ENCODE results near the gene FTMT.
"Not testable (repeated sequence)": the region's sequence is repeated elsewhere in the genome, so short reads cannot be mapped to it uniquely, and the experiment has no call there.

Gene FTMT

DNA sequence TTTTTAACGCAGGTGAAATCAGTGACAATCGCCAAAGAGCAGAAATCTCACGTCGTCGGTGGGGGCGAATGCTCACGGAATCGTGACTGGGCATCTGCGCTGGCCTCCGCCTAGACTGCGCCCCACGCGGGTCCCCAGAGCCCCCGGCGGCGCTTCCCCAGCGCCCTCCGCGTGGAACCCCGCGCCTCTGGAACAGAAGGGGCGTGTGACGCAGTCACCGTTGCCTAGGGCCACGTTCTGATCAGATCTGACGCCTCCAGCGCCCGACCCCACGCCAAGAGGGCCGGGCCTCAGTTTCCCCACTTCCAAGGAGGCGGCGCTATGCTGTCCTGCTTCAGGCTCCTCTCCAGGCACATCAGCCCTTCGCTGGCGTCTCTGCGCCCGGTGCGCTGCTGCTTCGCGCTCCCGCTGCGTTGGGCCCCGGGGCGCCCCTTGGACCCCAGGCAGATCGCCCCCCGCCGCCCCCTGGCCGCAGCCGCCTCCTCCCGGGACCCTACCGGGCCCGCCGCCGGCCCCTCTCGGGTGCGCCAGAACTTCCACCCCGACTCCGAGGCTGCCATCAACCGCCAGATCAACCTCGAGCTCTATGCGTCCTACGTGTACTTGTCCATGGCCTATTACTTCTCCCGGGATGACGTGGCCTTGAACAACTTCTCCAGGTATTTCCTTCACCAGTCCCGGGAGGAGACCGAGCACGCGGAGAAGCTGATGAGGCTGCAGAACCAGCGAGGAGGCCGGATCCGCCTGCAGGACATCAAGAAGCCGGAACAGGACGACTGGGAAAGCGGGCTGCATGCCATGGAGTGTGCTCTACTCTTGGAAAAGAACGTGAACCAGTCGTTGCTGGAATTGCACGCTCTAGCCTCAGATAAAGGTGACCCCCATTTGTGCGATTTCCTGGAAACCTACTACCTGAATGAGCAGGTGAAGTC lies at the start of gene FTMT:
Gene FTMT, plus strand, starts transcription at position 240 of the 932 bp plus-strand sequence. Its CDS starts 82 bp downstream, at position 322.
- Histone ChIP-seq H3K9me3 (ENCODE audit: control insufficient read depth in 1 of 2, low read length in 2 of 2) (peaks cover 0 to 4% of the 10 kb centered on the region in 2 donors), H3K9ac (ENCODE audit: low read depth in 1 of 2, low read length in 2 of 2) (no peak within 1 kb of the TSS), H3K36me3 (ENCODE audit: control insufficient read depth in 1 of 2, insufficient read depth in 2 of 2, low read length in 2 of 2) (no peaks in the 10 kb centered on the region), H3K27me3 (ENCODE audit: control insufficient read depth in 1 of 2, insufficient read depth in 2 of 2, low read length in 2 of 2) (no peaks in the 10 kb centered on the region), H3K4me1 (ENCODE audit: control insufficient read depth in 1 of 2, insufficient read depth in 2 of 2, low read length in 2 of 2) (no peaks in the 10 kb centered on the region), H3K27ac (ENCODE audit: low read depth, low read length) (no peak within 1 kb of the TSS), H3K4me3 (ENCODE audit: low read depth in 1 of 2, low read length in 2 of 2) (no peak within 1 kb of the TSS)

DNA sequence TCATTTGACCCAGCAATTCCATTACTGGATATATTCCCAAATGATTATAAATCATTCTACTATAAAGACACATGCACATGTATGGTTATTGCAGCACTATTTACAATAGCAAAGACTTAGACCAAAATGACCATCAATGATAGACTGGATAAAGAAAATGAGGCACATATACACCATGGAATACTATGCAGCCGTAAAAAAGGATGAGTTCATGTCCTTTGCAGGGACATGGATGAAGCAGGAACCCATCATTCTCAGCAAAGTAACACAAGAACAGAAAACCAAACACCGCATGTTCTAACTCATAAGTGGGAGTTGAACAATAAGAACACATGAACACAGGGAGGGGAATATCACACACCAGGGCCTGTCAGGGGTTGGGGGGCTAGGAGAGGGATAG lies 46.4 kb upstream of the FTMT start:
- not testable (repeated sequence) for H3K4me1 ChIP-seq (ENCODE audit: control insufficient read depth in 1 of 2, insufficient read depth in 2 of 2, low read length in 2 of 2); H3K4me3 ChIP-seq (ENCODE audit: low read depth in 1 of 2, low read length in 2 of 2); H3K9ac ChIP-seq (ENCODE audit: low read depth in 1 of 2, low read length in 2 of 2); H3K27me3 ChIP-seq (ENCODE audit: control insufficient read depth in 1 of 2, insufficient read depth in 2 of 2, low read length in 2 of 2); H3K36me3 ChIP-seq (ENCODE audit: control insufficient read depth in 1 of 2, insufficient read depth in 2 of 2, low read length in 2 of 2); H3K9me3 ChIP-seq (ENCODE audit: control insufficient read depth in 1 of 2, low read length in 2 of 2); H3K27ac ChIP-seq (ENCODE audit: low read depth, low read length)

DNA sequence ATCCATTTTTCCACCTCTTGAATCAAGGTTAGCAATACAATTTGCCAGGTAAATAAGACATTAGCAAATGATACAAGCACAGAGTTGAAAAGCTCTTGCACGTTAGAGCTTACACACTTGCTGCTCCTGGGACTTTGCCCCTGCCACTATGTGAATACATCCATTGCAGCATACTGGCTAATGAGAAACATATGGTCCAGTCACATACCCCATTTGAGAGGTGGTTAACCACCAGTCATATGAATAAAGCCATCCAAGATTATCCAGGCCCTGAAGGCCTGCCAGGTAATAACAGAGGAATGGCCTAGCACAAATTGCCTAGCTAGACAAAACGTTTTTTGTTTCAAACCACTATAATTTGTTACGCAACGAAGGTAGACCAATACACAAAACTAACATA lies 45.8 kb upstream of the FTMT start:
- Histone ChIP-seq H3K27me3 (ENCODE audit: control insufficient read depth in 1 of 2, insufficient read depth in 2 of 2, low read length in 2 of 2) (no peaks in the 10 kb centered on the region), H3K36me3 (ENCODE audit: control insufficient read depth in 1 of 2, insufficient read depth in 2 of 2, low read length in 2 of 2) (no peaks in the 10 kb centered on the region), H3K27ac (ENCODE audit: low read depth, low read length) (no peak overlapping the region), H3K4me3 (ENCODE audit: low read depth in 1 of 2, low read length in 2 of 2) (no peak overlapping the region), H3K9ac (ENCODE audit: low read depth in 1 of 2, low read length in 2 of 2) (no peak overlapping the region), H3K9me3 (ENCODE audit: control insufficient read depth in 1 of 2, low read length in 2 of 2) (no peaks in the 10 kb centered on the region), H3K4me1 (ENCODE audit: control insufficient read depth in 1 of 2, insufficient read depth in 2 of 2, low read length in 2 of 2) (no peaks in the 10 kb centered on the region)

DNA sequence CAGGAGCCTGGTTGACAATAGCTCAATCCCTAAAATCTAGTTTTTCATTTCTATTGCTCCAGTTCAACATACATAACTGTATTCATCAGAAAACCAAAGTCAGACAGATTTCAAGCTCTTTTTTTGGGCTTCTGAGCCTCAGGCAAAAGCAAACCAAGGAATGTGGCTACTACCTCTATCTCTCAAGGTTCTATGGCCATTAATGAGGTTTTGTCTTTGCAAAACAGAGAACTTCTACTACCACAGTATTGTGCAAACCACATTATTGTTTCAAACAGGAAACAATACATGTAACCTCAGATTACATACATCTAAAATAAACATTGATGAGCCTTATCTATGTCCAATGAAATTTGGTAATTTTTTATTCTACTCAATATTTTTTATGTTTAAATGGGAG lies 35.5 kb upstream of the FTMT start:
- Histone ChIP-seq H3K9ac (ENCODE audit: low read depth in 1 of 2, low read length in 2 of 2) (no peak overlapping the region), H3K27ac (ENCODE audit: low read depth, low read length) (no peak overlapping the region), H3K27me3 (ENCODE audit: control insufficient read depth in 1 of 2, insufficient read depth in 2 of 2, low read length in 2 of 2) (no peaks in the 10 kb centered on the region), H3K4me1 (ENCODE audit: control insufficient read depth in 1 of 2, insufficient read depth in 2 of 2, low read length in 2 of 2) (no peaks in the 10 kb centered on the region), H3K36me3 (ENCODE audit: control insufficient read depth in 1 of 2, insufficient read depth in 2 of 2, low read length in 2 of 2) (no peaks in the 10 kb centered on the region), H3K4me3 (ENCODE audit: low read depth in 1 of 2, low read length in 2 of 2) (no peak overlapping the region), H3K9me3 (ENCODE audit: control insufficient read depth in 1 of 2, low read length in 2 of 2) (no peaks in the 10 kb centered on the region)

DNA sequence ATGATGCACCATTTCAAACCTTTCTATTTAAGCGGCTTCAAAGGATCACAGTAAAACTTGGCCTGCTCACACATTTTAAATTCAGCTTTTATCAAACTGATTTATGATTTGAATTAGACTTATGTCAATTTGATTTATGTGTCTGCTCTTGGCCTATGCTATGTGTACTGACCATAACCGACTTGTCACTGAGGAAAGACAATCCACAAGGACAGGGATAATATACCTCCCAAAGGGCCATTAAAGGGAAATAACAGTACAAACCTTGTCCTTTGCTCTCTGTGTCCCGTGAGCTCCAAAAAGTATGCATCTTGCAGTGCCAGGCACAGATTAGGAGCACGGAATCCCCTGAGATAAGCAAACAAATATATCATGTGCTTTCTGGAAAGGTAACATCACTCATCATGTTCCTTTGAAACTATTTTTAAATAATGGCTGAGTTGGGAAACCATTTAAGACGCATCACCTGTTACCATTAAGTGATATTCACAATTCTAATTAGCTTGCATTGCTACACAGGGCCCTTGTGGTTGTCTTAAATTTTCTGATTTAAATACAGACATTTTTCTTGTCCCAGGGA lies 31.9 kb upstream of the FTMT start:
- H3K4me3 ChIP-seq (ENCODE audit: low read depth in 1 of 2, low read length in 2 of 2) = no peak overlapping the region
- H3K9me3 ChIP-seq (ENCODE audit: control insufficient read depth in 1 of 2, low read length in 2 of 2) = no peaks in the 10 kb centered on the region
- no peak overlapping the region for H3K27ac ChIP-seq (ENCODE audit: low read depth, low read length)
- H3K36me3 ChIP-seq (ENCODE audit: control insufficient read depth in 1 of 2, insufficient read depth in 2 of 2, low read length in 2 of 2) = no peaks in the 10 kb centered on the region
- H3K4me1 ChIP-seq (ENCODE audit: control insufficient read depth in 1 of 2, insufficient read depth in 2 of 2, low read length in 2 of 2) = no peaks in the 10 kb centered on the region
- no peaks in the 10 kb centered on the region for H3K27me3 ChIP-seq (ENCODE audit: control insufficient read depth in 1 of 2, insufficient read depth in 2 of 2, low read length in 2 of 2)
- H3K9ac ChIP-seq (ENCODE audit: low read depth in 1 of 2, low read length in 2 of 2) = no peak overlapping the region

DNA sequence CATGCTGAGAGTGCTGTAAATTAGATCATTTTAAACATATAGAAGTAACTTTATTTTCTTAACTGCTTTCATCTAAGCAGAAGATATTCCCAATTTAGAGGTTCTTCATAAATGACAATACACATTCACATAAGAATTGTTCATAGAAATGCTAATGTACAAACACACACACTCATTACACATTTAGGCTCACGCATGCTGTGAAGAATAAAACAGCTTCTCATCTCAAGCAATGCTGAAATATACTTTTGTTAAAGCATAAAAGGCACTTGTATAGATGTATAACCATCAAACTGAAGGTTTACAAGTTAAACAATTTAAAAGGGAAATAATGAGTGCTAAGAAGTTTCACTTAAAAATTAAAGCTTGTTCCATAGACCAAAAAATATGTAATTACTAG lies 18.1 kb upstream of the FTMT start:
- H3K4me1 ChIP-seq (ENCODE audit: control insufficient read depth in 1 of 2, insufficient read depth in 2 of 2, low read length in 2 of 2) = no peaks in the 10 kb centered on the region
- H3K27ac ChIP-seq (ENCODE audit: low read depth, low read length) = no peak overlapping the region
- H3K9me3 ChIP-seq (ENCODE audit: control insufficient read depth in 1 of 2, low read length in 2 of 2) = no peaks in the 10 kb centered on the region
- H3K9ac ChIP-seq (ENCODE audit: low read depth in 1 of 2, low read length in 2 of 2) = no peak overlapping the region
- no peak overlapping the region for H3K4me3 ChIP-seq (ENCODE audit: low read depth in 1 of 2, low read length in 2 of 2)
- no peaks in the 10 kb centered on the region for H3K36me3 ChIP-seq (ENCODE audit: control insufficient read depth in 1 of 2, insufficient read depth in 2 of 2, low read length in 2 of 2)
- H3K27me3 ChIP-seq (ENCODE audit: control insufficient read depth in 1 of 2, insufficient read depth in 2 of 2, low read length in 2 of 2) = no peaks in the 10 kb centered on the region

DNA sequence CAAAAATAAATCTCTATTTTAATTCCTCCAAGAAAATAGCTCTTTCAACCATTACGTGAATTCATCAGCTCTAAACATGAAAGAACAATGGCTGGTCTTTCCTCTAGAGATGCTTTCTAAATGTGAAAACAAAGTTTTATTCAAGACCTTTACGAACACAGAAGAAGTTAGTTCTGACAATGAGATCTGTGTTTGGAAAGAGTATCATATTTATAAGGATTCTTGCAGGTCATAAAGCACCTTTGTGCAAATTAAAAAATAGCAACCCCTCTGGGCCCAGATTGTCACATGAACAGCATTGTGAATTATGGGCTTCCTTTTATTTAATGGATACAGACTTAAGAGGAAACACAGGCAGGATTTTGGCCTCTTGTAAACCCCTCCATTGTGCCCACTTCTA lies 17.7 kb upstream of the FTMT start:
- H3K27me3 ChIP-seq (ENCODE audit: control insufficient read depth in 1 of 2, insufficient read depth in 2 of 2, low read length in 2 of 2) = no peaks in the 10 kb centered on the region
- no peaks in the 10 kb centered on the region for H3K36me3 ChIP-seq (ENCODE audit: control insufficient read depth in 1 of 2, insufficient read depth in 2 of 2, low read length in 2 of 2)
- no peak overlapping the region for H3K27ac ChIP-seq (ENCODE audit: low read depth, low read length)
- no peaks in the 10 kb centered on the region for H3K4me1 ChIP-seq (ENCODE audit: control insufficient read depth in 1 of 2, insufficient read depth in 2 of 2, low read length in 2 of 2)
- H3K4me3 ChIP-seq (ENCODE audit: low read depth in 1 of 2, low read length in 2 of 2) = no peak overlapping the region
- H3K9ac ChIP-seq (ENCODE audit: low read depth in 1 of 2, low read length in 2 of 2) = no peak overlapping the region
- no peaks in the 10 kb centered on the region for H3K9me3 ChIP-seq (ENCODE audit: control insufficient read depth in 1 of 2, low read length in 2 of 2)

DNA sequence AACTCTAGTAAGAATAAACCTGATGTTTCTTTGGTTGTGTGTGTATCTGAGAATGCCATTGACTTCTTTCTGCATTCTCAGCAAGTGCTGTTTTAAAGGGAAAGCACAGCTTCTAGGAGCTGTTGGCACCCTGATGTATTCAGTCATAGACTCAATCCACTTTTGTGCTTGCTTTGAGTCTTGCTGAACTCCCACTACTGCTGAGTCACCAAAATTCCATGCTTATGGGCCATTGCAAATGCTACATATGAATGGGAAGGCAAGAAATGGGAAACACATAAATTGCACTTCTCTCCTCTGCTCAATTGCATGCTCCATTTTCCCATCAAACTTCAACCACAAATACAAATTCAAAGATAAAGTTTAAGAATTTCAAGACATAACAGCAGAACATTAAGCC lies 9.8 kb upstream of the FTMT start:
- H3K36me3 ChIP-seq (ENCODE audit: control insufficient read depth in 1 of 2, insufficient read depth in 2 of 2, low read length in 2 of 2) = no peaks in the 10 kb centered on the region
- H3K4me3 ChIP-seq (ENCODE audit: low read depth in 1 of 2, low read length in 2 of 2) = no peak overlapping the region
- H3K9me3 ChIP-seq (ENCODE audit: control insufficient read depth in 1 of 2, low read length in 2 of 2) = no peaks in the 10 kb centered on the region
- H3K9ac ChIP-seq (ENCODE audit: low read depth in 1 of 2, low read length in 2 of 2) = no peak overlapping the region
- H3K27me3 ChIP-seq (ENCODE audit: control insufficient read depth in 1 of 2, insufficient read depth in 2 of 2, low read length in 2 of 2) = no peaks in the 10 kb centered on the region
- no peaks in the 10 kb centered on the region for H3K4me1 ChIP-seq (ENCODE audit: control insufficient read depth in 1 of 2, insufficient read depth in 2 of 2, low read length in 2 of 2)
- no peak overlapping the region for H3K27ac ChIP-seq (ENCODE audit: low read depth, low read length)

DNA sequence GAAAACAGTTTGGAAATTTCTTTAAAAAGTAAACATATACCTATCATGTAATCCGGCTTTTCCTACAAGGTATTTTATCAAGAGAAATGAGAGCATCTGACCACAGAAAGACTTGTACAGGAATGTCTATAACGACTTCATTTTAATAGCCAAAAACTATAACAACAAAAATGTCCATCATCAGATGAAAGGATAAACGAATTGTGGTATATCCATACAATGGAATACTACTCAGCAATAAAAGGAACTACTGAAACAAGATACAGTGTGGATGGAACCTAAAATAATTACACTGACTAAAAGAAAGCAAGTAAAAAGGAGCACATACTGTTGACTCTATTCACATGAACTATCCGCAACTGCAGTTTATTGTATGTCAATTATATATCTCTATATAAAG lies 1.4 kb upstream of the FTMT start:
- Histone ChIP-seq H3K4me3 (ENCODE audit: low read depth in 1 of 2, low read length in 2 of 2) (no peak overlapping the region), H3K27me3 (ENCODE audit: control insufficient read depth in 1 of 2, insufficient read depth in 2 of 2, low read length in 2 of 2) (no peaks in the 10 kb centered on the region), H3K9ac (ENCODE audit: low read depth in 1 of 2, low read length in 2 of 2) (no peak overlapping the region), H3K36me3 (ENCODE audit: control insufficient read depth in 1 of 2, insufficient read depth in 2 of 2, low read length in 2 of 2) (no peaks in the 10 kb centered on the region), H3K9me3 (ENCODE audit: control insufficient read depth in 1 of 2, low read length in 2 of 2) (peaks cover 0 to 4% of the 10 kb centered on the region in 2 donors), H3K4me1 (ENCODE audit: control insufficient read depth in 1 of 2, insufficient read depth in 2 of 2, low read length in 2 of 2) (no peaks in the 10 kb centered on the region), H3K27ac (ENCODE audit: low read depth, low read length) (no peak overlapping the region)

DNA sequence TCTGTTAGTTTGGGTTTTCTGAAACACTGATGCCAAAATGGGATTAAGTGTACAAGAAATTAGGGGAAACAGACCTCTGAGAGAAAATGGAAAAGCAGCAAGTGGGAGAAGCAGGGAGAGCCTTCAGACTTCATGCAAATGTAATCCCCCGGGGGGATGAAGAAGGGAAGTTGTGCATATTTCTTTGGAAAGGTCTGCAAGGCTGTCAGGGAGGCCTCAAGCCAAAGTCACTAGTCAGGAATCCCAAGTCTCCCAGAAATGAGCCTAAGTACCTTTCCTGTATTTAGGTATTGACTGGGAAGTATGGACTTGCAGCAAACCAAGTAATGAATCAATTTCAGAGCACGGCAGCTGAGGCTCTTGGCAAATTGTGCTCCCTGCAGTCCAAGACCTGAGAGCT lies 2.2 kb downstream of the FTMT start:
- Histone ChIP-seq H3K27ac (ENCODE audit: low read depth, low read length) (no peak overlapping the region), H3K9ac (ENCODE audit: low read depth in 1 of 2, low read length in 2 of 2) (no peak overlapping the region), H3K27me3 (ENCODE audit: control insufficient read depth in 1 of 2, insufficient read depth in 2 of 2, low read length in 2 of 2) (no peaks in the 10 kb centered on the region), H3K9me3 (ENCODE audit: control insufficient read depth in 1 of 2, low read length in 2 of 2) (peaks cover 0 to 4% of the 10 kb centered on the region in 2 donors), H3K36me3 (ENCODE audit: control insufficient read depth in 1 of 2, insufficient read depth in 2 of 2, low read length in 2 of 2) (no peaks in the 10 kb centered on the region), H3K4me3 (ENCODE audit: low read depth in 1 of 2, low read length in 2 of 2) (no peak overlapping the region), H3K4me1 (ENCODE audit: control insufficient read depth in 1 of 2, insufficient read depth in 2 of 2, low read length in 2 of 2) (no peaks in the 10 kb centered on the region)

All from duodenal mucosa (tissue), 2 donors.